Prostate gland (tissue), 2 donors: ENCODE measurements around the gene IQGAP2.

Experiments
- POLR2A ChIP-seq: fragments of 450-650 bp; IDR thresholded peaks from one replicate; pipeline ENCODE4 v1.6.1; 2016; ENCODE audit warnings: antibody characterized with exemption, mild to moderate bottlenecking
- POLR2AphosphoS5 ChIP-seq: sonication (generic); formaldehyde crosslinking; IDR thresholded peaks from one replicate; pipeline ENCODE4 v1.6.1; 2017; ENCODE audit warnings: antibody characterized with exemption
- TF ChIP-seq, protein P1 (sequence below), 4 experiments: fragments of 200-600 bp in 2 of 4; fragments of 450-650 bp in 2 of 4; sonication (generic) in 2 of 4; IDR thresholded peaks; 1 replicate in 3 of 4; 2 replicates in 1 of 4; pipeline ENCODE4 v1.5.1; 2016 to 2019; ENCODE audit warnings: antibody characterized with exemption in 4 of 4, mild to moderate bottlenecking in 2 of 4, moderate library complexity in 2 of 4

DNA sequence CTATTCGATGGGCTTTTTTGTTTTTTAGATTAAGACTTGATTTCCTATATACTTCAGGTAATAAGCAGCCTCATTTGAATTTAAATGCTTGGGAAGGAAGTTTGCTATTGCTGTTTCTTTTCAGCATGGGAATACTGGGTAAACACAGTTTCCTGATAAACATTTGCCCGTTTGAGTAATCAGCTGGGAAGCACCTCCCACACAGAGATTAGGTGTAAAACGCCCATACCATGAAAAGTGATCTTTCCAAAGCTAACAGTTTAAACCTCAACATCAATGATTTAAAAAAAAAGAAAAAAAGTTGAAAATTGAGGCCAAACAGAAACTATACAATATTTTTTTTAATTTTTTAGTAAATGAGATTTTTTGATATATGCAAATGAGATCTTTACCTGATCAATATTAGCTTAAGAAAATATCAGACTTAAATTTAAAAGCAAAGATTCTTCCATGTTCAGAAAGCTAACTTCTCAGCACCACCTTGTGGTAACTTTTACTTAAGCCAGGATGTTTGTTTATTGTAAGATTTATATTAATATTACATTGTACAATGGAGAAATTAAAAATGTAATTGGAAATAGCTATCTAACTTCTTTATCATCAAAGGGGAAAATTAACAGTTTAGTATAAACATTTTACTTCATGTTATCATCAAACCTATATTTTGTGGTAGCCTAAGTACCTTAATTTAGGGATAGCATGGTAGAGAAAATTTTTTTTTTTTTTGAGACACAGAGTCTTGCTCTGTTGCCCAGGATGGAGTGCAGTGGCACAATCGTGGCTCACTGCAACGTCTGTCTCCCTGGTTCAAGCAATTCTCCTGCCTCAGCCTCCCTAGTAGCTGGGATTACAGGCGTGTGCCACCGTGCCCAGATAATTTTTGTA lies 180.3 kb downstream of the IQGAP2 start:
- TF ChIP-seq POLR2A = no peak
- TF ChIP-seq, protein P1, sequence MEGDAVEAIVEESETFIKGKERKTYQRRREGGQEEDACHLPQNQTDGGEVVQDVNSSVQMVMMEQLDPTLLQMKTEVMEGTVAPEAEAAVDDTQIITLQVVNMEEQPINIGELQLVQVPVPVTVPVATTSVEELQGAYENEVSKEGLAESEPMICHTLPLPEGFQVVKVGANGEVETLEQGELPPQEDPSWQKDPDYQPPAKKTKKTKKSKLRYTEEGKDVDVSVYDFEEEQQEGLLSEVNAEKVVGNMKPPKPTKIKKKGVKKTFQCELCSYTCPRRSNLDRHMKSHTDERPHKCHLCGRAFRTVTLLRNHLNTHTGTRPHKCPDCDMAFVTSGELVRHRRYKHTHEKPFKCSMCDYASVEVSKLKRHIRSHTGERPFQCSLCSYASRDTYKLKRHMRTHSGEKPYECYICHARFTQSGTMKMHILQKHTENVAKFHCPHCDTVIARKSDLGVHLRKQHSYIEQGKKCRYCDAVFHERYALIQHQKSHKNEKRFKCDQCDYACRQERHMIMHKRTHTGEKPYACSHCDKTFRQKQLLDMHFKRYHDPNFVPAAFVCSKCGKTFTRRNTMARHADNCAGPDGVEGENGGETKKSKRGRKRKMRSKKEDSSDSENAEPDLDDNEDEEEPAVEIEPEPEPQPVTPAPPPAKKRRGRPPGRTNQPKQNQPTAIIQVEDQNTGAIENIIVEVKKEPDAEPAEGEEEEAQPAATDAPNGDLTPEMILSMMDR (IDR thresholded peaks at IDR 0.05) = peak; percentile 19 to 64 (median 54)
- no peak for TF ChIP-seq POLR2AphosphoS5
